OCI-LY3 (cell line): Measurements from ENCODE around the gene AFAP1.

Experiments used
- H2AFZ ChIP-seq: fragments of 200-600, 300-600 bp; shearing (Covaris generic); 2 replicates; pipeline ENCODE4 v1.6.0; 2014; ENCODE audit warnings: antibody characterized with exemption, low read depth, low read length
- H3K27ac ChIP-seq: fragments of 200-600, 300-600 bp; sonication (generic); 2 replicates; pipeline ENCODE4 v1.5.1; 2014; ENCODE audit warnings: mild to moderate bottlenecking, low read length, moderate library complexity, mixed read lengths
- H3K27me3 ChIP-seq: fragments of 200-600, 300-600 bp; sonication (generic); 2 replicates; pipeline ENCODE4 v1.6.1; 2014; ENCODE audit warnings: low read depth, low read length, mixed read lengths
- H3K36me3 ChIP-seq: fragments of 200-600, 300-600 bp; sonication (generic); replicated peaks from 2 replicates; pipeline ENCODE3; 2014; ENCODE audit warnings: low read depth, low read length, mixed read lengths
- H3K4me1 ChIP-seq: fragments of 300-600, 200-600 bp; sonication (generic); 2 replicates; pipeline ENCODE4 v1.6.1; 2014; ENCODE audit warnings: low read length, mixed read lengths
- H3K4me2 ChIP-seq: fragments of 200-600, 300-600 bp; sonication (generic); 2 replicates; pipeline ENCODE4 v1.6.1; 2014; ENCODE audit warnings: low read length, mixed read lengths
- H3K4me3 ChIP-seq: fragments of 300-600, 200-600 bp; sonication (generic); 2 replicates; pipeline ENCODE4 v1.5.1; 2014; ENCODE audit warnings: antibody characterized with exemption, mild to moderate bottlenecking, low read length, moderate library complexity
- H3K79me2 ChIP-seq: fragments of 300-600, 200-600 bp; shearing (Covaris generic); 2 replicates; pipeline ENCODE4 v1.6.1; 2014; ENCODE audit warnings: mild to moderate bottlenecking, low read length, mixed read lengths
- H3K9ac ChIP-seq: fragments of 300-600, 200-600 bp; shearing (Covaris generic); 2 replicates; pipeline ENCODE4 v1.6.0; 2014; ENCODE audit warnings: mild to moderate bottlenecking, low read length, moderate library complexity
- H3K9me3 ChIP-seq: fragments of 200-600, 300-600 bp; shearing (Covaris generic); 2 replicates; pipeline ENCODE4 v1.6.1; 2014; ENCODE audit warnings: low read length, mixed read lengths; ENCODE audit not compliant: insufficient read depth
- H4K20me1 ChIP-seq: fragments of 200-600, 300-600 bp; sonication (generic); 2 replicates; pipeline ENCODE4 v1.6.1; 2016; ENCODE audit warnings: low read length, mixed read lengths; ENCODE audit not compliant: insufficient read depth
- CTCF ChIP-seq: fragments of 200-600, 300-600 bp; sonication (generic); IDR thresholded peaks from 2 replicates; pipeline ENCODE4 v1.5.1; 2014; ENCODE audit warnings: antibody characterized with exemption, low read length, low read depth
- EZH2phosphoT487 ChIP-seq: fragments of 200-600 bp; shearing (Covaris generic); IDR thresholded peaks from 2 replicates; pipeline ENCODE4 v1.6.1; 2018; ENCODE audit warnings: antibody characterized with exemption, mixed run types, low read depth

Gene AFAP1

GRCh38 chr4:7938266-7938608 lies 1.4 kb downstream of the AFAP1 start:
- Histone ChIP-seq H3K4me3 (no peak overlapping the region), H3K36me3 (no peaks in the 10 kb centered on the region), H3K4me2 (no peak overlapping the region), H3K9me3 (no peaks in the 10 kb centered on the region), H3K27me3 (0 out of 2 replicates have a peak, but pooled peaks cover 8% of the 10 kb centered on the region), H3K9ac (no peak overlapping the region), H3K79me2 (no peaks in the 10 kb centered on the region), H3K27ac (no peak overlapping the region), H3K4me1 (no peaks in the 10 kb centered on the region), H4K20me1 (no peaks in the 10 kb centered on the region), H2AFZ (no peak overlapping the region)
- TF ChIP-seq CTCF: no peak

- no peaks in the 10 kb centered on the region for H3K9me3 ChIP-seq
- H4K20me1 ChIP-seq: no peaks in the 10 kb centered on the region
- no peaks in the 10 kb centered on the region for H3K4me1 ChIP-seq
- H3K27me3 ChIP-seq: 0 out of 2 replicates have a peak, but pooled peaks cover 8% of the 10 kb centered on the region
- H3K36me3 ChIP-seq: no peaks in the 10 kb centered on the region
- no peak for TF ChIP-seq EZH2phosphoT487
- TF ChIP-seq CTCF: no peak
- no peak overlapping the region for H3K4me2 ChIP-seq
- H3K27ac ChIP-seq: no peak overlapping the region
- H3K9ac ChIP-seq: no peak overlapping the region
- H3K79me2 ChIP-seq: no peaks in the 10 kb centered on the region
- no peak overlapping the region for H3K4me3 ChIP-seq
- H2AFZ ChIP-seq: no peak overlapping the region
Measured at GRCh38 chr4:7937006-7937405, 2.7 kb downstream of the AFAP1 start.

GRCh38 chr4:7933651-7934510 lies 5.8 kb downstream of the AFAP1 start:
- Histone ChIP-seq H3K27ac (no peak overlapping the region), H3K9ac (no peak overlapping the region), H3K4me2 (no peak overlapping the region), H3K79me2 (no peaks in the 10 kb centered on the region), H3K4me1 (no peaks in the 10 kb centered on the region), H4K20me1 (no peaks in the 10 kb centered on the region), H3K27me3 (peaks cover 17% of the 10 kb centered on the region; the same call in 1 of the 2 replicates), H3K4me3 (no peak overlapping the region), H3K36me3 (no peaks in the 10 kb centered on the region), H2AFZ (no peak overlapping the region), H3K9me3 (no peaks in the 10 kb centered on the region)
- TF ChIP-seq CTCF (no peak), EZH2phosphoT487 (no peak)

- H3K79me2 ChIP-seq: no peaks in the 10 kb centered on the region
- peaks cover 18% of the 10 kb centered on the region; the same call in 1 of the 2 replicates for H3K27me3 ChIP-seq
- H3K27ac ChIP-seq: no peak overlapping the region
- no peak for TF ChIP-seq CTCF
- no peak for TF ChIP-seq EZH2phosphoT487
- no peaks in the 10 kb centered on the region for H3K4me1 ChIP-seq
- H3K9ac ChIP-seq: no peak overlapping the region
- H4K20me1 ChIP-seq: no peaks in the 10 kb centered on the region
- H3K4me3 ChIP-seq: no peak overlapping the region
- H3K9me3 ChIP-seq: no peaks in the 10 kb centered on the region
- H2AFZ ChIP-seq: no peak overlapping the region
- H3K36me3 ChIP-seq: no peaks in the 10 kb centered on the region
- H3K4me2 ChIP-seq: no peak overlapping the region
Measured at GRCh38 chr4:7932287-7932686, 7.4 kb downstream of the AFAP1 start.
